H1 (cell line): ENCODE data around the gene KLRF1. TPM values are rescaled to one million over a fixed set of nuclear protein-coding genes. Genes with fewer than 3 reads are reported as not detected.

Experiments used
- CTCF ChIA-PET: fragments of 300-600 bp; sonication (Branson Sonifier 250); formaldehyde crosslinking; loops from one replicate; lab custom pipeline; 2021; ENCODE audit not compliant: partially characterized antibody; lab: Charles Lee
- POLR2A ChIA-PET: fragments of 300-600 bp; sonication (Branson Sonifier 250); formaldehyde crosslinking; loops from one replicate; lab custom pipeline; 2021; ENCODE audit warnings: inconsistent platforms; ENCODE audit not compliant: partially characterized antibody; lab: Charles Lee
- DNase-seq, 2 experiments: peaks; one replicate each; pipeline versions ENCODE4 v3.0.0 to v3.0.0-alpha.2; 2010 to 2022; ENCODE audit warnings: low spot score in 2 of 2, low read depth in 1 of 2, mixed read lengths in 1 of 2
- FAIRE-seq: peaks from 2 replicates; lab custom pipeline; 2011; peaks lifted over from hg19 to GRCh38; lab: Jason Lieb, UNC
- H2AFZ ChIP-seq: 2 replicates; pipeline ENCODE4 v1.8.1; 2012; ENCODE audit warnings: low read length, inconsistent platforms
- H2AK5ac ChIP-seq: 2 replicates; pipeline ENCODE4 v1.6.1; 2013; ENCODE audit warnings: low read depth, low read length
- H2BK120ac ChIP-seq: replicated peaks from 2 replicates; pipeline ENCODE3; 2013; ENCODE audit warnings: low read depth, low read length, inconsistent platforms
- H2BK12ac ChIP-seq: 2 replicates; pipeline ENCODE4 v1.6.1; 2013; ENCODE audit warnings: low read depth, low read length
- H2BK15ac ChIP-seq: 2 replicates; pipeline ENCODE4 v1.6.1; 2013; ENCODE audit warnings: low read length
- H2BK20ac ChIP-seq: 2 replicates; pipeline ENCODE4 v1.6.1; 2013; ENCODE audit warnings: low read length
- H2BK5ac ChIP-seq: 2 replicates; pipeline ENCODE4 v1.6.1; 2013; ENCODE audit warnings: low read depth, low read length
- H3K14ac ChIP-seq: 2 replicates; pipeline ENCODE4 v1.6.1; 2013; ENCODE audit warnings: inconsistent platforms; ENCODE audit not compliant: insufficient read length
- H3K18ac ChIP-seq: 2 replicates; pipeline ENCODE4 v1.6.1; 2013; ENCODE audit warnings: low read length; ENCODE audit errors: extremely low read depth
- H3K23ac ChIP-seq: 2 replicates; pipeline ENCODE4 v1.6.1; 2013; ENCODE audit warnings: inconsistent platforms; ENCODE audit not compliant: insufficient read length
- H3K23me2 ChIP-seq: 2 replicates; pipeline ENCODE4 v1.6.1; 2013; ENCODE audit warnings: low read depth, low read length
- H3K27ac ChIP-seq: 2 replicates; pipeline ENCODE4 v1.6.1; 2011; ENCODE audit warnings: low read depth, low read length, inconsistent platforms
- H3K27me3 ChIP-seq, 4 experiments: replicated peaks in 1 of 4; 1 replicate in 1 of 4; 2 replicates in 3 of 4; pipeline versions ENCODE4 v1.6.1 to v1.8.1; 2011 to 2013; ENCODE audit warnings: low read length in 3 of 4, mild to moderate bottlenecking in 3 of 4, inconsistent platforms in 2 of 4, mixed read lengths in 2 of 4, moderate library complexity in 1 of 4; ENCODE audit not compliant: control insufficient read depth in 3 of 4, insufficient read depth in 3 of 4; ENCODE audit errors: extremely low read depth in 1 of 4
- H3K36me3 ChIP-seq, 4 experiments: 2 replicates each; pipeline versions ENCODE4 v1.6.1 to v1.8.1; 2011 to 2013; ENCODE audit warnings: mild to moderate bottlenecking in 4 of 4, low read length in 3 of 4, moderate library complexity in 2 of 4, control low read depth in 1 of 4, inconsistent platforms in 1 of 4; ENCODE audit not compliant: insufficient read depth in 4 of 4, control insufficient read depth in 2 of 4
- H3K4ac ChIP-seq: replicated peaks from 2 replicates; pipeline ENCODE3; 2013; ENCODE audit warnings: low read length, low read depth, mixed read lengths, inconsistent platforms; ENCODE audit not compliant: insufficient read length
- H3K4me1 ChIP-seq, 4 experiments: replicated peaks in 1 of 4; 1 replicate in 1 of 4; 2 replicates in 3 of 4; pipeline versions ENCODE4 v1.6.1 to v1.8.1; 2011 to 2013; ENCODE audit warnings: low read length in 3 of 4, inconsistent platforms in 2 of 4, mixed read lengths in 1 of 4; ENCODE audit not compliant: insufficient read depth in 4 of 4, control insufficient read depth in 3 of 4
- H3K4me2 ChIP-seq, 2 experiments: 2 replicates each; pipeline versions ENCODE4 v1.6.1 to v1.8.1; 2011 to 2013; ENCODE audit warnings: low read depth in 2 of 2, low read length in 2 of 2, control low read depth in 1 of 2, inconsistent platforms in 1 of 2, mild to moderate bottlenecking in 1 of 2; ENCODE audit not compliant: insufficient read depth in 1 of 2
- H3K4me3 ChIP-seq, 4 experiments: fragments of 200-600, 300-600 bp in 1 of 4; sonication (generic), shearing (Covaris generic), sonication (Bioruptor Twin) in 1 of 4; 2 replicates each; pipeline versions ENCODE4 v1.5.1 to v1.8.1; 2011 to 2016; ENCODE audit warnings: low read length in 4 of 4, low read depth in 3 of 4, control low read depth in 2 of 4, inconsistent platforms in 2 of 4, mild to moderate bottlenecking in 2 of 4, mixed read lengths in 1 of 4, moderate library complexity in 1 of 4; ENCODE audit not compliant: insufficient read depth in 2 of 4; ENCODE audit errors: extremely low read depth in 1 of 4
- H3K56ac ChIP-seq: replicated peaks from 2 replicates; pipeline ENCODE3; 2013; ENCODE audit warnings: low read depth, mild to moderate bottlenecking, mixed read lengths, low read length, inconsistent platforms; ENCODE audit not compliant: insufficient read length
- H3K79me1 ChIP-seq: 2 replicates; pipeline ENCODE4 v1.6.1; 2013; ENCODE audit warnings: low read depth, low read length, control low read depth
- H3K79me2 ChIP-seq, 2 experiments: 2 replicates each; pipeline versions ENCODE4 v1.6.1 to v1.8.1; 2012 to 2013; ENCODE audit warnings: low read length in 2 of 2, mild to moderate bottlenecking in 2 of 2, inconsistent platforms in 1 of 2; ENCODE audit not compliant: insufficient read depth in 2 of 2, control insufficient read depth in 1 of 2
- H3K9ac ChIP-seq, 4 experiments: replicated peaks in 1 of 4; 1 replicate in 1 of 4; 2 replicates in 3 of 4; pipeline versions ENCODE4 v1.6.1 to v1.8.1; 2011 to 2013; ENCODE audit warnings: low read depth in 3 of 4, low read length in 3 of 4, control low read depth in 2 of 4, mild to moderate bottlenecking in 2 of 4, moderate library complexity in 2 of 4, inconsistent platforms in 1 of 4; ENCODE audit errors: extremely low read depth in 1 of 4
- H3K9me3 ChIP-seq, 2 experiments: 2 replicates each; pipeline versions ENCODE4 v1.6.1 to v1.8.1; 2012 to 2013; ENCODE audit warnings: mild to moderate bottlenecking in 2 of 2, moderate library complexity in 2 of 2, control low read depth in 1 of 2, inconsistent platforms in 1 of 2, low read depth in 1 of 2, low read length in 1 of 2, mixed read lengths in 1 of 2; ENCODE audit not compliant: insufficient read depth in 2 of 2
- H4K20me1 ChIP-seq, 2 experiments: replicated peaks in 1 of 2; 2 replicates each; pipeline versions ENCODE3 to v1.8.1; 2011 to 2013; ENCODE audit warnings: inconsistent platforms in 2 of 2, low read length in 2 of 2, mild to moderate bottlenecking in 1 of 2; ENCODE audit not compliant: insufficient read depth in 2 of 2, control insufficient read depth in 1 of 2
- H4K5ac ChIP-seq: 2 replicates; pipeline ENCODE4 v1.6.1; 2013; ENCODE audit warnings: low read length, low read depth, mixed read lengths, inconsistent platforms; ENCODE audit not compliant: insufficient read length
- H4K8ac ChIP-seq: 2 replicates; pipeline ENCODE4 v1.8.0; 2013; ENCODE audit warnings: mild to moderate bottlenecking, moderate library complexity, low read length, inconsistent platforms; ENCODE audit not compliant: insufficient read depth; ENCODE audit errors: extremely low read depth
- H4K91ac ChIP-seq: replicated peaks from 2 replicates; pipeline ENCODE3; 2013; ENCODE audit warnings: low read length, mixed read lengths, inconsistent platforms; ENCODE audit not compliant: insufficient read length
- CEBPB ChIP-seq: IDR thresholded peaks from 2 replicates; pipeline ENCODE4 v1.6.1; 2012; ENCODE audit warnings: low read depth, low read length
- EGR1 ChIP-seq: IDR thresholded peaks from 2 replicates; pipeline ENCODE4 v1.6.1; 2011; ENCODE audit warnings: low read depth, low read length, borderline replicate concordance
- KDM4A ChIP-seq: IDR thresholded peaks from one replicate; pipeline ENCODE4 v1.7.1; 2012; ENCODE audit warnings: low read depth, mild to moderate bottlenecking, moderate library complexity, low read length, inconsistent platforms; ENCODE audit not compliant: severe bottlenecking
- RXRA ChIP-seq: IDR thresholded peaks from 2 replicates; pipeline ENCODE4 v1.6.1; 2011; ENCODE audit warnings: low read depth, mild to moderate bottlenecking, low read length, moderate library complexity; ENCODE audit not compliant: insufficient read depth
- SIN3A ChIP-seq, 2 experiments: IDR thresholded peaks in 1 of 2; conservative IDR thresholded peaks in 1 of 2; 2 replicates each; pipeline ENCODE4 v1.6.1; 2011 to 2012; ENCODE audit warnings: low read length in 2 of 2, improper control_type of control experiment in 1 of 2, low read depth in 1 of 2, mild to moderate bottlenecking in 1 of 2
- ZNF274 ChIP-seq: IDR thresholded peaks from 2 replicates; pipeline ENCODE4 v1.7.0; 2012; ENCODE audit warnings: low read length, borderline replicate concordance; ENCODE audit errors: extremely low read depth
- WGBS, 2 experiments: shearing (Covaris generic) in 1 of 2; methylation state at CpG; one replicate each; pipeline versions ENCODE4 v1.1.6 to v1.1.7; 2013 to 2015; ENCODE audit warnings: low lambda C conversion rate in 2 of 2, mixed read lengths in 2 of 2, inconsistent platforms in 1 of 2, low coverage in 1 of 2, missing lambda C conversion rate in 1 of 2; ENCODE audit not compliant: insufficient replicate concordance in 2 of 2, insufficient coverage in 1 of 2, insufficient read length in 1 of 2; ENCODE audit errors: extremely low coverage in 1 of 2, missing lambda C conversion rate in 1 of 2; 5-methylcytosine and 5-hydroxymethylcytosine counted together
- polyA plus RNA-seq, 7 experiments: library from polyadenylated mRNA; depleted of rRNA in 3 of 7; stranded (reverse) in 5 of 7; unstranded in 2 of 7; fragments of >200 nt in 5 of 7; fragments of 200-250 nt in 2 of 7; gene quantifications; 1 replicate in 5 of 7; 2 replicates in 1 of 7; 4 replicates in 1 of 7; pipeline versions ENCODE4 v1.2.1 to v1.2.3, GENCODE V29; 2011 to 2013; ENCODE audit warnings: missing spikeins in 2 of 7, mixed read lengths in 2 of 7
- total RNA-seq: library from RNA; stranded (reverse); fragmentation: NEBNext Ultra II Directional; extraction: Animal tissue kit (Norgen Biotek cat#: 25700); gene quantifications from 2 replicates; pipeline ENCODE4 v1.2.1, GENCODE V29; 2021

Gene KLRF1
- total and polyA plus RNA-seq, 2 of the 8 experiments (the other 6 are each of a cell fraction or from before 2014, with no cell fraction given) = not detected

GRCh38 chr12:9851050-9851449 lies 23.8 kb downstream of the KLRF1 start:
- POLR2A ChIA-PET = no interaction called here
- WGBS, 2 experiments = 97% methylated on average over 5 of the region's 5 CpGs; no CpG with 5 or more reads in 1 of the 2 experiments

More at GRCh38 chr12:9851050-9851449, 23.8 kb downstream of the KLRF1 start:
- no peak overlapping the region for H3K4me2 ChIP-seq
- H3K27me3 ChIP-seq = no peaks in the 10 kb centered on the region
- no peaks in the 10 kb centered on the region for H3K79me1 ChIP-seq
- H4K91ac ChIP-seq = no peak overlapping the region
- no peak for FAIRE-seq
- no peak overlapping the region for H2AK5ac ChIP-seq
- H3K36me3 ChIP-seq = no peaks in the 10 kb centered on the region
- H3K4me3 ChIP-seq = no peak overlapping the region
- no peak overlapping the region for H4K8ac ChIP-seq
- no peak overlapping the region for H3K56ac ChIP-seq
- no peak for DNase-seq
- H3K14ac ChIP-seq = no peak overlapping the region
- H3K4me1 ChIP-seq = no peaks in the 10 kb centered on the region
- no peak overlapping the region for H2AFZ ChIP-seq
- no peak overlapping the region for H3K23ac ChIP-seq
- H3K23me2 ChIP-seq = no peaks in the 10 kb centered on the region
- no peak overlapping the region for H3K4ac ChIP-seq
- H2BK15ac ChIP-seq = no peak overlapping the region
- CTCF ChIA-PET = interaction anchor here (0.6 to 1.5 kb wide), 3 partner anchors 20 to 106 kb away, joined by 3 to 4 read pairs (median 3); no protein-coding TSS in a partner anchor
- no peak overlapping the region for H2BK12ac ChIP-seq
- H3K79me2 ChIP-seq = no peaks in the 10 kb centered on the region
- no peaks in the 10 kb centered on the region for H3K9me3 ChIP-seq
- TF ChIP-seq SIN3A (conservative IDR thresholded peaks at IDR 0.05 in 1 of 2, IDR thresholded peaks at IDR 0.05 in 1 of 2; ENCODE audit: low read depth in 1 of 2, low read length in 2 of 2) (no peak), EGR1 (no peak), KDM4A (no peak), CEBPB (peak; percentile 40; the same call in 1 of the 2 replicates), RXRA (no peak), ZNF274 (no peak)
- no peak overlapping the region for H3K18ac ChIP-seq
- no peak overlapping the region for H3K9ac ChIP-seq
- no peak overlapping the region for H3K27ac ChIP-seq
- no peak overlapping the region for H2BK20ac ChIP-seq
- no peak overlapping the region for H2BK120ac ChIP-seq
- H4K20me1 ChIP-seq = no peaks in the 10 kb centered on the region
- H4K5ac ChIP-seq = no peak overlapping the region
- H2BK5ac ChIP-seq = no peak overlapping the region
